Natural killer cell (primary cell): ENCODE data around the gene TCF7L1. TPM values are rescaled to one million over a fixed set of nuclear protein-coding genes. Genes with fewer than 3 reads are reported as not detected.
"Not testable (repeated sequence)": the region's sequence is repeated elsewhere in the genome, so short reads cannot be mapped to it uniquely, and the experiment has no call there.

Source experiments
- ATAC-seq, 3 donors: fragments of 150-1000 bp in 2 of 3; fragments of 200-7000 bp in 1 of 3; cut with Tn5 transposase; 1 replicate in 1 of 3; 2 replicates in 2 of 3; pipeline ENCODE4 v1.10.0; 2021; ENCODE audit warnings: mild to moderate bottlenecking in 2 of 3, moderate library complexity in 2 of 3
- DNase-seq, 2 donors: peaks; one replicate each; pipeline versions ENCODE4 v3.0.0 to v3.0.0-alpha.2; 2013 to 2021; ENCODE audit warnings: mixed read lengths in 1 of 2
- H3K27ac ChIP-seq: one replicate; pipeline ENCODE4 v1.5.1; 2013; ENCODE audit warnings: mild to moderate bottlenecking, low read length
- H3K27me3 ChIP-seq: one replicate; pipeline ENCODE4 v1.6.1; 2013; ENCODE audit warnings: low read length; ENCODE audit not compliant: control insufficient read depth, insufficient read depth
- H3K36me3 ChIP-seq: one replicate; pipeline ENCODE4 v1.6.1; 2013; ENCODE audit warnings: low read length; ENCODE audit not compliant: control insufficient read depth, insufficient read depth
- H3K4me1 ChIP-seq: one replicate; pipeline ENCODE4 v1.6.1; 2013; ENCODE audit warnings: low read length; ENCODE audit not compliant: control insufficient read depth, insufficient read depth
- H3K4me3 ChIP-seq: one replicate; pipeline ENCODE4 v1.5.1; 2013; ENCODE audit warnings: low read length
- H3K9me3 ChIP-seq: one replicate; pipeline ENCODE4 v1.6.1; 2013; ENCODE audit warnings: low read length; ENCODE audit not compliant: control insufficient read depth, insufficient read depth
- H3K27ac Mint-ChIP-seq, 2 donors: one replicate each; pipeline ENCODE4 v1.8.0; 2022; ENCODE audit warnings: mild to moderate bottlenecking in 2 of 2, mixed read lengths in 2 of 2, moderate library complexity in 1 of 2
- H3K27me3 Mint-ChIP-seq, 2 donors: one replicate each; pipeline ENCODE4 v1.8.0; 2022; ENCODE audit warnings: low read depth in 2 of 2, mixed read lengths in 2 of 2
- H3K36me3 Mint-ChIP-seq: one replicate; pipeline ENCODE4 v1.8.0; 2022; ENCODE audit warnings: mixed read lengths
- H3K4me1 Mint-ChIP-seq, 2 donors: one replicate each; pipeline ENCODE4 v1.8.0; 2022; ENCODE audit warnings: mixed read lengths in 2 of 2
- H3K4me3 Mint-ChIP-seq: one replicate; pipeline ENCODE4 v1.8.0; 2022; ENCODE audit warnings: mild to moderate bottlenecking, moderate library complexity, mixed read lengths
- H3K9me3 Mint-ChIP-seq, 2 donors: one replicate each; pipeline ENCODE4 v1.8.0; 2022; ENCODE audit warnings: mixed read lengths in 2 of 2
- CTCF ChIP-seq: fragments of 200-600 bp; IDR thresholded peaks from one replicate; pipeline ENCODE4 v1.8.0; 2022; ENCODE audit warnings: antibody characterized with exemption
- WGBS: methylation state at CpG from one replicate; pipeline ENCODE4 v1.1.7; 2013; ENCODE audit warnings: missing lambda C conversion rate; ENCODE audit not compliant: insufficient coverage; 5-methylcytosine and 5-hydroxymethylcytosine counted together
- intact Hi-C: fragments of 100-400 bp; cut with micrococcal nuclease; formaldehyde crosslinking; loops from one replicate; pipeline ENCODE4 v1.14.2; 2022
- total RNA-seq, 4 donors: library from RNA; stranded (reverse); fragments of 120-200 nt in 1 of 4; gene quantifications; one replicate each; pipeline versions ENCODE4 v1.2.3 to v1.2.4, GENCODE V29; 2013 to 2022

Gene TCF7L1
- total RNA-seq, 3 donors from 2014 or later (not counting 1 experiment from before 2014, with no cell fraction given): not detected

GRCh38 chr2:85312404-85312803 lies 179.2 kb downstream of the TCF7L1 start:
- DNase-seq (peak in 1 of 2 donors; percentile 9), ATAC-seq (no peak)
- no peak overlapping the region for H3K4me3 ChIP-seq
- peaks cover 23% of the 10 kb centered on the region for H3K4me1 ChIP-seq
- H3K9me3 ChIP-seq: no peaks in the 10 kb centered on the region
- H3K36me3 ChIP-seq: peaks cover 24% of the 10 kb centered on the region
- Mint-ChIP-seq H3K4me3 (no peak overlapping the region), H3K27me3 (no peaks in the 10 kb centered on the region), H3K36me3 (peaks cover 5% of the 10 kb centered on the region), H3K9me3 (no peaks in the 10 kb centered on the region), H3K27ac (peak overlapping the region in 1 of 2 donors; percentile 69), H3K4me1 (peaks cover 31 to 35% of the 10 kb centered on the region in 2 donors)
- TF ChIP-seq CTCF: no peak
- no peaks in the 10 kb centered on the region for H3K27me3 ChIP-seq
- 97% methylated on average over 6 of the region's 7 CpGs for WGBS
- no peak overlapping the region for H3K27ac ChIP-seq
- intact Hi-C loops: no loop called here

GRCh38 chr2:85314884-85315242 lies 181.7 kb downstream of the TCF7L1 start:
- Mint-ChIP-seq H3K4me3 (no peak overlapping the region), H3K9me3 (no peaks in the 10 kb centered on the region), H3K4me1 (peaks cover 33 to 39% of the 10 kb centered on the region in 2 donors), H3K27ac (peak overlapping the region; percentile 26 to 43), H3K36me3 (peaks cover 12% of the 10 kb centered on the region), H3K27me3 (no peaks in the 10 kb centered on the region)
- no peak for DNase-seq
- no peak for ATAC-seq
- H3K4me1 ChIP-seq: peaks cover 18% of the 10 kb centered on the region
- H3K4me3 ChIP-seq: no peak overlapping the region
- no peak overlapping the region for H3K27ac ChIP-seq
- TF ChIP-seq CTCF: no peak
- H3K9me3 ChIP-seq: no peaks in the 10 kb centered on the region
- WGBS: 96% methylated on average over 10 of the region's 10 CpGs
- H3K27me3 ChIP-seq: no peaks in the 10 kb centered on the region
- peaks cover 43% of the 10 kb centered on the region for H3K36me3 ChIP-seq
- intact Hi-C loops: no loop called here

GRCh38 chr2:85315921-85316320 lies 182.7 kb downstream of the TCF7L1 start:
- H3K27me3 Mint-ChIP-seq, H3K9me3 ChIP-seq, H3K4me3 Mint-ChIP-seq, H3K4me3 ChIP-seq, intact Hi-C loops, ATAC-seq, H3K27ac Mint-ChIP-seq, H3K27me3 ChIP-seq, H3K9me3 Mint-ChIP-seq, DNase-seq, H3K27ac ChIP-seq: not testable (repeated sequence)
- Mint-ChIP-seq H3K36me3 (peaks cover 20% of the 10 kb centered on the region), H3K4me1 (peaks cover 37 to 43% of the 10 kb centered on the region in 2 donors)
- 61% methylated on average over 3 of the region's 5 CpGs for WGBS
- Histone ChIP-seq H3K4me1 (peaks cover 16% of the 10 kb centered on the region), H3K36me3 (peaks cover 54% of the 10 kb centered on the region)

GRCh38 chr2:85318222-85319074 lies 185.3 kb downstream of the TCF7L1 start:
- H3K9me3 Mint-ChIP-seq: no peaks in the 10 kb centered on the region
- peaks cover 30% of the 10 kb centered on the region for H3K36me3 Mint-ChIP-seq
- no peak overlapping the region for H3K4me3 Mint-ChIP-seq
- 65% methylated on average over 11 of the region's 11 CpGs for WGBS
- H3K27me3 ChIP-seq: no peaks in the 10 kb centered on the region
- intact Hi-C loops: no loop called here
- H3K4me1 ChIP-seq: peaks cover 29% of the 10 kb centered on the region
- no peak overlapping the region for H3K4me3 ChIP-seq
- no peaks in the 10 kb centered on the region for H3K9me3 ChIP-seq
- H3K27me3 Mint-ChIP-seq: no peaks in the 10 kb centered on the region
- H3K27ac ChIP-seq: no peak overlapping the region
- peaks cover 62 to 66% of the 10 kb centered on the region in 2 donors for H3K4me1 Mint-ChIP-seq
- no peak for TF ChIP-seq CTCF
- H3K27ac Mint-ChIP-seq: peak overlapping the region; percentile 99 to 100
- ATAC-seq: peak; percentile 38 to 50 (median 40)
- peaks cover 77% of the 10 kb centered on the region for H3K36me3 ChIP-seq
- DNase-seq: peak in 1 of 2 donors; percentile 48
